ENCODE data around the gene MBNL1.

The MBNL1 gene

GRCh38 chr3:152299249-152299976 lies 30.7 kb downstream of the MBNL1 start:
- Mint-ChIP-seq H3K4me3 (no peak overlapping the region), H3K27ac (peak overlapping the region; percentile 68), H3K27me3 (ENCODE audit: low read depth, poor library complexity) (no peaks in the 10 kb centered on the region), H3K4me1 (peaks cover 9% of the 10 kb centered on the region), H3K36me3 (ENCODE audit: low read depth) (peaks cover 14% of the 10 kb centered on the region), H3K9me3 (no peaks in the 10 kb centered on the region)
- TF ChIP-seq CTCF (IDR thresholded peaks at IDR 0.05) = no peak
- DNase-seq = no peak

- no peaks in the 10 kb centered on the region for H3K27me3 Mint-ChIP-seq (ENCODE audit: low read depth, poor library complexity)
Observed at GRCh38 chr3:152300029-152300731, 31.5 kb downstream of the MBNL1 start.

GRCh38 chr3:152301745-152302181 lies 33.0 kb downstream of the MBNL1 start:
- no peak for DNase-seq
- no peak overlapping the region for H3K4me3 Mint-ChIP-seq
- H3K27ac Mint-ChIP-seq = no peak overlapping the region
- no peak for TF ChIP-seq CTCF (IDR thresholded peaks at IDR 0.05)
- no peaks in the 10 kb centered on the region for H3K27me3 Mint-ChIP-seq (ENCODE audit: low read depth, poor library complexity)
- peaks cover 9% of the 10 kb centered on the region for H3K4me1 Mint-ChIP-seq
- H3K9me3 Mint-ChIP-seq = no peaks in the 10 kb centered on the region
- peaks cover 14% of the 10 kb centered on the region for H3K36me3 Mint-ChIP-seq (ENCODE audit: low read depth)

More at GRCh38 chr3:152300029-152300731, 31.5 kb downstream of the MBNL1 start:
- TF ChIP-seq CTCF (IDR thresholded peaks at IDR 0.05) = no peak
- H3K4me3 Mint-ChIP-seq = no peak overlapping the region
- DNase-seq = no peak
- no peaks in the 10 kb centered on the region for H3K9me3 Mint-ChIP-seq
- H3K36me3 Mint-ChIP-seq (ENCODE audit: low read depth) = peaks cover 14% of the 10 kb centered on the region
- no peak overlapping the region for H3K27ac Mint-ChIP-seq
- H3K4me1 Mint-ChIP-seq = peaks cover 9% of the 10 kb centered on the region

- H3K36me3 Mint-ChIP-seq (ENCODE audit: low read depth) = peaks cover 14% of the 10 kb centered on the region
- H3K9me3 Mint-ChIP-seq = no peaks in the 10 kb centered on the region
- no peak overlapping the region for H3K27ac Mint-ChIP-seq
- H3K27me3 Mint-ChIP-seq (ENCODE audit: low read depth, poor library complexity) = no peaks in the 10 kb centered on the region
- TF ChIP-seq CTCF (IDR thresholded peaks at IDR 0.05) = no peak
- H3K4me1 Mint-ChIP-seq = peaks cover 9% of the 10 kb centered on the region
- H3K4me3 Mint-ChIP-seq = no peak overlapping the region
- DNase-seq = no peak
Observed at GRCh38 chr3:152302521-152303021, 33.8 kb downstream of the MBNL1 start.

- H3K9me3 Mint-ChIP-seq = no peaks in the 10 kb centered on the region
- H3K27me3 Mint-ChIP-seq (ENCODE audit: low read depth, poor library complexity) = no peaks in the 10 kb centered on the region
- no peak for TF ChIP-seq CTCF (IDR thresholded peaks at IDR 0.05)
- H3K27ac Mint-ChIP-seq = no peak overlapping the region
- DNase-seq = no peak
- no peak overlapping the region for H3K4me3 Mint-ChIP-seq
- H3K36me3 Mint-ChIP-seq (ENCODE audit: low read depth) = peaks cover 14% of the 10 kb centered on the region
- H3K4me1 Mint-ChIP-seq = peaks cover 15% of the 10 kb centered on the region
Observed at GRCh38 chr3:152304160-152304559, 35.4 kb downstream of the MBNL1 start.

All from nephron progenitor cell (in vitro differentiated cells).